OCI-M1 (cell line): ENCODE measurements around the gene SLC10A6.

Experiments used
- DNase-seq: peaks from one replicate; lab custom pipeline; 2025; lab: John Stamatoyannopoulos, UW

The SLC10A6 gene

GRCh38 chr4:86775061-86775460 lies 74.1 kb downstream of the SLC10A6 start:
- DNase-seq, result no peak
